WTC11 (cell line): Measurements from ENCODE around the gene VSIG1. TPM values are rescaled to one million over a fixed set of nuclear protein-coding genes. Genes with fewer than 3 reads are reported as not detected.

Experiments used
- ATAC-seq: fragments of 200-7000 bp; cut with Tn5 transposase; 2 replicates; pipeline ENCODE4 v1.10.0; 2021; ENCODE audit warnings: mild to moderate bottlenecking, moderate library complexity
- CTCF ChIA-PET: fragments of 300-600 bp; sonication (Branson Sonifier 250); formaldehyde crosslinking; loops from one replicate; lab custom pipeline; 2021; ENCODE audit warnings: antibody characterized with exemption; lab: Charles Lee
- POLR2A ChIA-PET: fragments of 350-600 bp; sonication (Branson Sonifier 250); formaldehyde crosslinking; loops from one replicate; lab custom pipeline; 2021; ENCODE audit warnings: antibody characterized with exemption; lab: Charles Lee
- DNase-seq: peaks from one replicate; pipeline ENCODE4 v3.0.0; 2021; ENCODE audit warnings: low spot score
- H3K27ac Mint-ChIP-seq: 2 replicates; pipeline ENCODE4 v1.8.0; 2021; ENCODE audit warnings: mixed read lengths
- H3K27me3 Mint-ChIP-seq: 2 replicates; pipeline ENCODE4 v1.8.0; 2021; ENCODE audit warnings: low read depth, mild to moderate bottlenecking, moderate library complexity, mixed read lengths
- H3K36me3 Mint-ChIP-seq: 2 replicates; pipeline ENCODE4 v1.8.0; 2021; ENCODE audit warnings: mixed read lengths
- H3K4me1 Mint-ChIP-seq: 2 replicates; pipeline ENCODE4 v1.8.0; 2022; ENCODE audit warnings: mixed read lengths
- H3K4me3 Mint-ChIP-seq: 2 replicates; pipeline ENCODE4 v1.8.0; 2021; ENCODE audit warnings: mild to moderate bottlenecking, moderate library complexity, mixed read lengths
- H3K9me3 Mint-ChIP-seq: 2 replicates; pipeline ENCODE4 v1.8.0; 2021; ENCODE audit warnings: mixed read lengths
- AR ChIP-seq: fragments of 250-450 bp; sonication (Bioruptor Pico); IDR thresholded peaks from 2 replicates; pipeline ENCODE4 v1.9.0; 2021; ENCODE audit warnings: mild to moderate bottlenecking
- ATF1 ChIP-seq: sonication (generic); formaldehyde crosslinking; IDR thresholded peaks from 2 replicates; pipeline ENCODE4 v1.8.1; 2023; ENCODE audit warnings: mild to moderate bottlenecking, moderate library complexity, missing genetic modification reagents
- ELF4 ChIP-seq: sonication (generic); formaldehyde crosslinking; IDR thresholded peaks from 2 replicates; pipeline ENCODE4 v1.8.1; 2022; ENCODE audit warnings: low read depth, mild to moderate bottlenecking, moderate library complexity, missing genetic modification reagents
- EMX1 ChIP-seq: fragments of 250-450 bp; sonication (Bioruptor Pico); IDR thresholded peaks from 2 replicates; pipeline ENCODE4 v1.8.0; 2021; ENCODE audit warnings: mild to moderate bottlenecking
- ERG ChIP-seq: fragments of 250-450 bp; sonication (Bioruptor Pico); IDR thresholded peaks from 2 replicates; pipeline ENCODE4 v1.8.0; 2021; ENCODE audit warnings: mild to moderate bottlenecking
- ETV6 ChIP-seq: sonication (generic); formaldehyde crosslinking; IDR thresholded peaks from 2 replicates; pipeline ENCODE4 v1.8.1; 2022; ENCODE audit warnings: mild to moderate bottlenecking, missing genetic modification reagents
- FOXK1 ChIP-seq: sonication (generic); formaldehyde crosslinking; IDR thresholded peaks from 2 replicates; pipeline ENCODE4 v1.8.0; 2022; ENCODE audit warnings: mild to moderate bottlenecking, moderate library complexity, missing genetic modification reagents
- GABPB1 ChIP-seq: sonication (generic); formaldehyde crosslinking; IDR thresholded peaks from 2 replicates; pipeline ENCODE4 v1.8.1; 2023; ENCODE audit warnings: mild to moderate bottlenecking, missing genetic modification reagents
- GTF2I ChIP-seq: fragments of 250-450 bp; sonication (Bioruptor Pico); conservative IDR thresholded peaks from 2 replicates; pipeline ENCODE4 v1.4.0; 2021; ENCODE audit warnings: mild to moderate bottlenecking
- IRF2 ChIP-seq: sonication (generic); formaldehyde crosslinking; IDR thresholded peaks from 2 replicates; pipeline ENCODE4 v1.8.0; 2022; ENCODE audit warnings: low read depth, missing genetic modification reagents, borderline replicate concordance
- NFATC4 ChIP-seq: fragments of 250-450 bp; sonication (Bioruptor Pico); IDR thresholded peaks from 2 replicates; pipeline ENCODE4 v1.9.0; 2021; ENCODE audit warnings: mild to moderate bottlenecking
- NFE2L1 ChIP-seq: sonication (generic); formaldehyde crosslinking; IDR thresholded peaks from 2 replicates; pipeline ENCODE4 v1.8.1; 2023; ENCODE audit warnings: missing genetic modification reagents
- NFYB ChIP-seq: sonication (generic); formaldehyde crosslinking; conservative IDR thresholded peaks from 2 replicates; pipeline ENCODE4 v1.8.0; 2022; ENCODE audit warnings: low read depth, missing genetic modification reagents
- SMAD4 ChIP-seq: sonication (generic); formaldehyde crosslinking; IDR thresholded peaks from 2 replicates; pipeline ENCODE4 v1.8.0; 2022; ENCODE audit warnings: mild to moderate bottlenecking, missing genetic modification reagents
- SOX15 ChIP-seq: fragments of 250-450 bp; sonication (Bioruptor Pico); IDR thresholded peaks from 2 replicates; pipeline ENCODE4 v1.9.0; 2021; ENCODE audit warnings: mild to moderate bottlenecking
- SP1 ChIP-seq: sonication (generic); formaldehyde crosslinking; conservative IDR thresholded peaks from 2 replicates; pipeline ENCODE4 v1.8.1; 2022; ENCODE audit warnings: missing genetic modification reagents
- ZNF121 ChIP-seq: sonication (generic); formaldehyde crosslinking; IDR thresholded peaks from 2 replicates; pipeline ENCODE4 v1.8.0; 2023; ENCODE audit warnings: missing genetic modification reagents
- ZNF423 ChIP-seq: fragments of 250-450 bp; sonication (Bioruptor Pico); IDR thresholded peaks from 2 replicates; pipeline ENCODE4 v2.1.2; 2022; ENCODE audit warnings: mild to moderate bottlenecking, moderate library complexity
- ZNF671 ChIP-seq: fragments of 250-450 bp; sonication (Bioruptor Pico); IDR thresholded peaks from 2 replicates; pipeline ENCODE4 v1.8.0; 2021; ENCODE audit warnings: mild to moderate bottlenecking
- total RNA-seq: library from RNA; stranded (reverse); gene quantifications from 3 replicates; pipeline ENCODE4 v1.2.3, GENCODE V29; 2021
- TF ChIP-seq, protein P1 (sequence below): sonication (generic); formaldehyde crosslinking; IDR thresholded peaks from 2 replicates; pipeline ENCODE4 v1.8.0; 2022; ENCODE audit warnings: mild to moderate bottlenecking, missing genetic modification reagents
- TF ChIP-seq, protein P2 (sequence below): sonication (generic); formaldehyde crosslinking; IDR thresholded peaks from 2 replicates; pipeline ENCODE4 v1.8.1; 2023; ENCODE audit warnings: mild to moderate bottlenecking, missing genetic modification reagents, moderate library complexity

Gene VSIG1
- total RNA-seq, 1 experiment from 2014 or later, result 1.2 TPM

DNA sequence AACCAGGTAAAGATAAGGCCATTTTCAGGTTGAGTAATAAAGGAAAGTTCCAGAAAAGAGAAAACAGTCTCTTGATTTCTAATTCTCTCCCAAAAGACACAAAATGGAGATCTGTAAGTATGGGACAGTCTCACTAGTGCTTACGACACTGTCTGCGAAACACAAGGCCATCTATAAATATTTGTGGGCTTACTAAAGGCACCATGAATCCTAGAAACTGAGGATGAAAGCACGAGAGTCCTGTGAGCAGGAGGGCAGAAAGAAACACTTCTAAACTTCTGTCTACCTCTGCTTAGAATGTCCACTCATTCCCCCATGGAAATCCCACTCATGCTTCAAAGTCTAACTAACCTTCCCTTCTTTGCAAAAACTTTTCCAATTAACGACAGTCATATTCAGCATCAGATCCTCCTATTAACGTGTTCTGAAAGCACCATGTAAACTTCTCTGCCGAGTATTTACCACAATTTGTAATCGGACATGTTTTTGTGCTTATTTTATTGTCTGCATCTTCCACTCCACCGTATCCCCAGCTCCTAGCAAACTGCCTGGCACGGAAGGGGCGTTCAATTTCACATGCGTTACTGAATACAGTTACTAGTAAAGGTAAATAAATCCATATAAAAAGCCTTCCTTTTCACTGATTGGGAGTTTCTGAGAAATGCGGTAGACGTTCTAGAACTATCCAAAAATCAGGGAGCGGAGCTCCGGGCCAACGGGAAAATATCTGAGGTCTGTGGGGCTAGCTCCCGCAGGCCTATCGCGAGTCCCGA is 45.8 kb downstream of the VSIG1 start:
- H3K9me3 Mint-ChIP-seq, result no peaks in the 10 kb centered on the region
- no peak overlapping the region for H3K27ac Mint-ChIP-seq
- CTCF ChIA-PET, result interaction anchor here (0.6 to 2.0 kb wide), 4 partner anchors 24 to 418 kb away, joined by 3 to 8 read pairs (median 4); no protein-coding TSS in a partner anchor
- TF ChIP-seq ZNF423 (CRISPR knock-in tag), result no peak
- no peak for TF ChIP-seq ZNF671 (CRISPR knock-in tag)
- no peak for TF ChIP-seq GTF2I (CRISPR knock-in tag)
- TF ChIP-seq, protein P1, sequence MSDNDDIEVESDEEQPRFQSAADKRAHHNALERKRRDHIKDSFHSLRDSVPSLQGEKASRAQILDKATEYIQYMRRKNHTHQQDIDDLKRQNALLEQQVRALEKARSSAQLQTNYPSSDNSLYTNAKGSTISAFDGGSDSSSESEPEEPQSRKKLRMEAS, result no peak
- no peak for TF ChIP-seq ZNF121
- no peak for TF ChIP-seq AR (CRISPR knock-in tag)
- TF ChIP-seq ATF1, result no peak
- TF ChIP-seq SOX15 (CRISPR knock-in tag), result no peak
- TF ChIP-seq NFYB (CRISPR knock-in tag), result no peak
- TF ChIP-seq, protein P2, sequence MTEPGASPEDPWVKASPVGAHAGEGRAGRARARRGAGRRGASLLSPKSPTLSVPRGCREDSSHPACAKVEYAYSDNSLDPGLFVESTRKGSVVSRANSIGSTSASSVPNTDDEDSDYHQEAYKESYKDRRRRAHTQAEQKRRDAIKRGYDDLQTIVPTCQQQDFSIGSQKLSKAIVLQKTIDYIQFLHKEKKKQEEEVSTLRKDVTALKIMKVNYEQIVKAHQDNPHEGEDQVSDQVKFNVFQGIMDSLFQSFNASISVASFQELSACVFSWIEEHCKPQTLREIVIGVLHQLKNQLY (CRISPR knock-in tag), result no peak
- no peak for TF ChIP-seq ERG (CRISPR knock-in tag)
- TF ChIP-seq SMAD4 (CRISPR knock-in tag), result no peak
- no peak for TF ChIP-seq EMX1 (CRISPR knock-in tag)
- TF ChIP-seq ELF4 (CRISPR knock-in tag), result no peak
- TF ChIP-seq IRF2, result no peak
- no peak for TF ChIP-seq NFATC4 (CRISPR knock-in tag)
- ATAC-seq (no peak), DNase-seq (no peak)
- no peaks in the 10 kb centered on the region; the same call in none of the 2 replicates for H3K27me3 Mint-ChIP-seq
- no peaks in the 10 kb centered on the region for H3K4me1 Mint-ChIP-seq
- H3K36me3 Mint-ChIP-seq, result peaks cover 8% of the 10 kb centered on the region
- H3K4me3 Mint-ChIP-seq, result no peak overlapping the region
- POLR2A ChIA-PET, result no interaction called here

DNA sequence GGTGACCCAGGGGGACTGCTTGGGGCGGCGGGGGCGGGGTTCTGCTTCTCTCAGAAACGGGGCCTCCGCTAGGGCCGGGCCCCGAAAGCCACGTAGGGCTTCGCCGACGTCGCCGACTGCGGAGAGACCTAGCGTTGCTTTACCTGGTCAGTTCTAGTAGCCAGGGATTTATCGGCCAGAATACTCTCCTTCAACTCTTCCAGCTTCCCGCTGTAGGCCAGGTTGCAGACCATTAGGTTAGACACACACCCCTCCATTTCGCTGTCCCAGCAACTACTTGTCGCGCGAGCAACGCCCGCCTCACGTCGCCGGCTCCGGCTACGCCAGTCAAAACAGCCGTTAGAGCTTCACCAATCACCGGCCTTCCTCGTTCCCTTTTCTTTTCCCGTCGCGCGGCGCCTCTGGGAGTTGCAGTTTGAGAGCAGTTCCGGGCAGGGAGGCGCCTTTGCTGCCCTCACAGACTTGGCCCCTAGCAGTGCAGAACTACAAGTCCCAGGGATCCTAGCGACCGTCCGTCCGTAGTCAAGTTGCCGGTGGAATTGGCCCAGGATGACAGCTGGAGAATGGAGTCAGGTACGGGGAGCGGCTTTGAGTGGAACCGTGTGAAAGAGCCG is 46.5 kb downstream of the VSIG1 start, which contains the start of the genes ATG4A and PSMD10:
ATG4A (plus strand) TSS at position 515 of the 614 bp plus-strand sequence; CDS start at position 564, 49 bp downstream.
PSMD10 (minus strand) TSS at position 279 of the 614 bp plus-strand sequence; CDS start at position 257, 22 bp downstream.
- CTCF ChIA-PET, result interaction anchor here (0.6 to 2.0 kb wide), 4 partner anchors 25 to 419 kb away, joined by 3 to 8 read pairs (median 4); no protein-coding TSS in a partner anchor
- H3K4me1 Mint-ChIP-seq, result no peaks in the 10 kb centered on the region
- TF ChIP-seq GABPB1 (CRISPR knock-in tag), result peak; percentile 27; the same call in 1 of the 2 replicates
- no peak for TF ChIP-seq ELF4 (CRISPR knock-in tag)
- TF ChIP-seq FOXK1 (CRISPR knock-in tag), result peak; percentile 48; the same call in 1 of the 2 replicates
- 0 out of 2 replicates have a peak, but pooled peaks have one; percentile 38 for TF ChIP-seq SP1
- no peak for TF ChIP-seq NFE2L1 (CRISPR knock-in tag)
- peak; percentile 60 for TF ChIP-seq NFYB (CRISPR knock-in tag)
- peak; percentile 50; the same call in 1 of the 2 replicates for TF ChIP-seq ETV6 (CRISPR knock-in tag)
- no peaks in the 10 kb centered on the region; the same call in none of the 2 replicates for H3K27me3 Mint-ChIP-seq
- H3K9me3 Mint-ChIP-seq, result no peaks in the 10 kb centered on the region
- no peak within 1 kb of the TSS for H3K27ac Mint-ChIP-seq
- ATAC-seq, result peak; percentile 98
- peaks cover 4% of the 10 kb centered on the region for H3K36me3 Mint-ChIP-seq
- peak; percentile 90 for DNase-seq
- POLR2A ChIA-PET, result no interaction called here
- no peak within 1 kb of the TSS for H3K4me3 Mint-ChIP-seq
